GM12878 (cell line): ENCODE measurements around the gene RPS6KA2. TPM values are rescaled to one million over a fixed set of nuclear protein-coding genes. Genes with fewer than 3 reads are reported as not detected.

Experiments used
- ATAC-seq: fragments of 200-7000 bp; cut with Tn5 transposase; 3 replicates; pipeline ENCODE4 v1.9.1; 2020; ENCODE audit warnings: mild to moderate bottlenecking, moderate library complexity
- BruUV-seq: library from RNA; stranded (reverse); fragments of 400-500 nt; replicated peaks from 2 replicates; lab custom pipeline; 2021; lab: Mats Ljungman, UMichigan
- CTCF ChIA-PET: fragments of 300-600 bp; sonication (Branson Sonifier 250); formaldehyde crosslinking; extraction: SDS; loops from one replicate; lab custom pipeline; 2021; ENCODE audit warnings: inconsistent platforms; lab: Yijun Ruan, JAX
- POLR2A ChIA-PET: fragments of 350-600 bp; formaldehyde crosslinking; extraction: SDS; loops from one replicate; lab custom pipeline; 2021; ENCODE audit warnings: inconsistent platforms; lab: Charles Lee
- RAD21 ChIA-PET: fragments of 300-600 bp; sonication (Branson Sonifier 250); formaldehyde crosslinking; loops from one replicate; lab custom pipeline; 2023; ENCODE audit warnings: antibody characterized with exemption; ENCODE audit not compliant: unreplicated experiment; lab: Charles Lee
- SMC1A ChIA-PET: fragments of 300-600 bp; sonication (Branson Sonifier 250); formaldehyde crosslinking; loops from one replicate; lab custom pipeline; 2023; ENCODE audit not compliant: unreplicated experiment, uncharacterized antibody; lab: Charles Lee
- DNase-seq: peaks from one replicate; pipeline ENCODE4 v3.0.0-alpha.2; 2011; ENCODE audit warnings: low read depth, low spot score
- FAIRE-seq: peaks from 3 replicates; lab custom pipeline; 2011; peaks lifted over from hg19 to GRCh38; lab: Jason Lieb, UNC
- H2AFZ ChIP-seq: 2 replicates; pipeline ENCODE4 v1.6.0; 2011; ENCODE audit warnings: low read depth, low read length, control low read depth; ENCODE audit not compliant: control insufficient read depth
- H3K27ac ChIP-seq: 2 replicates; pipeline ENCODE4 v1.5.1; 2011; ENCODE audit warnings: control low read depth; ENCODE audit not compliant: control insufficient read depth, insufficient read depth
- H3K27me3 ChIP-seq, 2 experiments: replicated peaks in 1 of 2; 2 replicates each; pipeline versions ENCODE4 v1.6.0 to v1.6.1; 2011; ENCODE audit warnings: low read length in 1 of 2; ENCODE audit not compliant: control insufficient read depth in 2 of 2, insufficient read depth in 2 of 2
- H3K36me3 ChIP-seq, 2 experiments: 2 replicates each; pipeline ENCODE4 v1.5.1; 2011; ENCODE audit warnings: low read length in 1 of 2; ENCODE audit not compliant: control insufficient read depth in 2 of 2, insufficient read depth in 2 of 2
- H3K4me1 ChIP-seq: 2 replicates; pipeline ENCODE4 v1.6.1; 2011; ENCODE audit warnings: mild to moderate bottlenecking, low read length, moderate library complexity, mixed read lengths; ENCODE audit not compliant: control insufficient read depth, insufficient read depth
- H3K4me2 ChIP-seq: 2 replicates; pipeline ENCODE4 v1.6.0; 2011; ENCODE audit warnings: control low read depth; ENCODE audit not compliant: control insufficient read depth, insufficient read depth
- H3K4me3 ChIP-seq: fragments of 200-600 bp; sonication (generic); 2 replicates; pipeline ENCODE4 v1.5.1; 2016
- H3K79me2 ChIP-seq: 2 replicates; pipeline ENCODE4 v1.6.0; 2011; ENCODE audit warnings: low read length; ENCODE audit not compliant: control insufficient read depth, insufficient read depth
- H3K9ac ChIP-seq: 2 replicates; pipeline ENCODE4 v1.8.0; 2011; ENCODE audit warnings: low read length, control low read depth, mixed read lengths; ENCODE audit not compliant: control insufficient read depth, insufficient read depth
- H3K9me3 ChIP-seq: replicated peaks from 3 replicates; pipeline ENCODE4 v1.5.1; 2011; ENCODE audit warnings: mild to moderate bottlenecking, low read length; ENCODE audit not compliant: control insufficient read depth, insufficient read depth
- H4K20me1 ChIP-seq: 2 replicates; pipeline ENCODE4 v1.6.0; 2011; ENCODE audit not compliant: control insufficient read depth, insufficient read depth
- CEBPB ChIP-seq, 2 experiments: fragments of 150-350 bp in 1 of 2; IDR thresholded peaks; 2 replicates each; pipeline ENCODE4 v1.6.1; 2012 to 2014; ENCODE audit warnings: low read depth in 2 of 2, low read length in 2 of 2, borderline replicate concordance in 1 of 2, inconsistent platforms in 1 of 2
- ETV6 ChIP-seq, 2 experiments: fragments of 450-650 bp in 1 of 2; IDR thresholded peaks in 1 of 2; conservative IDR thresholded peaks in 1 of 2; 2 replicates each; pipeline ENCODE4 v1.6.1; 2014; ENCODE audit warnings: antibody characterized with exemption in 1 of 2, borderline replicate concordance in 1 of 2, low read depth in 1 of 2, mild to moderate bottlenecking in 1 of 2, moderate library complexity in 1 of 2
- HDAC6 ChIP-seq: fragments of 200-600 bp; sonication (generic); IDR thresholded peaks from one replicate; pipeline ENCODE4 v1.8.0; 2017; ENCODE audit warnings: antibody characterized with exemption; ENCODE audit not compliant: unreplicated experiment
- JUNB ChIP-seq: IDR thresholded peaks from 2 replicates; pipeline ENCODE4 v1.6.1; 2016; ENCODE audit warnings: antibody characterized with exemption, mild to moderate bottlenecking
- PML ChIP-seq: IDR thresholded peaks from 2 replicates; pipeline ENCODE4 v1.6.1; 2012; ENCODE audit warnings: low read length, inconsistent platforms
- RELA ChIP-seq: fragments of 450-650 bp; IDR thresholded peaks from 2 replicates; pipeline ENCODE4 v1.8.0; 2014; ENCODE audit warnings: borderline replicate concordance; ENCODE audit not compliant: partially characterized antibody
- SMARCA5 ChIP-seq: fragments of 450-650 bp; IDR thresholded peaks from 2 replicates; pipeline ENCODE4 v1.6.1; 2017; ENCODE audit warnings: mild to moderate bottlenecking
- YY1 ChIP-seq: IDR thresholded peaks from 2 replicates; pipeline ENCODE4 v1.6.1; 2011; ENCODE audit warnings: low read depth, mild to moderate bottlenecking, low read length
- WGBS: methylation state at CpG from one replicate; pipeline ENCODE4 v1.1.6; 2016; ENCODE audit warnings: low lambda C conversion rate; ENCODE audit not compliant: insufficient replicate concordance, insufficient coverage; ENCODE audit errors: missing lambda C conversion rate; 5-methylcytosine and 5-hydroxymethylcytosine counted together
- in situ Hi-C: fragments of 300-500 bp; cut with MboI; formaldehyde crosslinking; loops from 9 replicates; pipeline ENCODE4 v1.14.3; 2018; ENCODE audit warnings: mixed read lengths
- intact Hi-C: fragments of 100-400 bp; cut with micrococcal nuclease; formaldehyde crosslinking; loops from one replicate; pipeline ENCODE4 v1.14.2; 2022; ENCODE audit not compliant: unreplicated experiment
- polyA plus RNA-seq, 11 experiments: library from polyadenylated mRNA; depleted of rRNA in 4 of 11; unstranded in 6 of 11; stranded (reverse) in 5 of 11; fragments of >200 nt; fragmentation: Nextera tagmentation in 4 of 11; fragmentation: Illumina TruSeq in 1 of 11; extraction: Ambion mirVana in 4 of 11; extraction: Trizol in 1 of 11; gene quantifications; 1 replicate in 1 of 11; 2 replicates in 10 of 11; pipeline versions ENCODE4 v1.2.1 to v1.2.3, GENCODE V29; 2011 to 2016; ENCODE audit warnings: inconsistent platforms in 2 of 11, missing spikeins in 2 of 11, low read depth in 1 of 11
- total RNA-seq, 4 experiments: library from RNA; depleted of rRNA in 3 of 4; stranded (reverse); fragments of >200 nt in 3 of 4; fragmentation: Illumina TruSeq in 1 of 4; extraction: Trizol in 1 of 4; gene quantifications; 2 replicates each; pipeline versions ENCODE4 v1.2.1 to v1.2.3, GENCODE V29; 2013 to 2021
- TF ChIP-seq, protein P1 (sequence below): fragments of 450-650 bp; IDR thresholded peaks from 2 replicates; pipeline ENCODE4 v1.6.1; 2017; ENCODE audit warnings: mild to moderate bottlenecking, moderate library complexity
- TF ChIP-seq, protein P2 (sequence below): fragments of 450-650 bp; formaldehyde crosslinking; IDR thresholded peaks from 2 replicates; pipeline ENCODE4 v1.4.0; 2020; ENCODE audit warnings: mild to moderate bottlenecking, moderate library complexity

Gene RPS6KA2
- total and polyA plus RNA-seq, 10 of the 15 experiments (the other 5 are each of a cell fraction or from before 2014, with no cell fraction given): 0.02 to 1.0 (median 0.22) TPM; not detected in 1

DNA sequence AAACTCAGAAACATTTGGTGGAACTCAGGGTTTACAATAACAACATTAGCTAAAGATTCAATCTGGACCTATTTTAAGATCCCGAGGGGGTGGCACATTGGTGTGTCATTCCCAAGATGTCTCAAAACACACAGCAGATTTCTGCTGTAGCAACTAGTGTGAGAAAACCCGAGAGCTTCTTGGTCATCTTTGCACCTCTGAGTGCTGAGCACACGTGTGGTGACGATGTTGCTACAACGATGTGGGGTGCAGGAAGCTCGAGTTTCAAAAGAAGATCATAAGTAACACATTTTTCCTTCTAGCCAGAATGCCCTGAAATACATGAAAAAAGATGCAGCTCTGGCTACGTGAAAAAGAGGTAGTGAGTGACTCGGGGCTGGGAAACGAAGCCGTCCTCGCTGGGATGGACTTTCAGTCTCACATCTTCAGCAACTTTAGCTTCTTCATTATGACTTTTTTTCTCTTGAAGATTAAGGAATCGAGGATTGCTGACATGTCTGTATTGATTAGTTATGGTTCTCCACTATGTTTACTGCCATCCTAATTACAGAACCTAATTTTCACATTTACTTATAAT lies 42.1 kb downstream of the RPS6KA2 start:
- 48% methylated on average over 12 of the region's 12 CpGs for WGBS
- POLR2A ChIA-PET: no interaction called here
- FAIRE-seq: no peak

More for the DNA sequence above, 42.1 kb downstream of the RPS6KA2 start:
- peaks cover 28% of the 10 kb centered on the region for H3K4me1 ChIP-seq
- H3K79me2 ChIP-seq: no peaks in the 10 kb centered on the region
- no peak overlapping the region for H3K4me2 ChIP-seq
- no peak overlapping the region for H2AFZ ChIP-seq
- no peaks in the 10 kb centered on the region for H4K20me1 ChIP-seq
- no peaks in the 10 kb centered on the region for H3K9me3 ChIP-seq
- SMC1A ChIA-PET: interaction anchor here (1.2 kb wide), 1 partner anchor 142 kb away, joined by 4 read pairs; no protein-coding TSS in a partner anchor
- no peak overlapping the region for H3K9ac ChIP-seq
- no peaks in the 10 kb centered on the region for H3K27me3 ChIP-seq
- H3K36me3 ChIP-seq: no peaks in the 10 kb centered on the region
- intact Hi-C loops: no loop called here
- no peak for DNase-seq
- RAD21 ChIA-PET: no interaction called here
- no peak overlapping the region for H3K4me3 ChIP-seq
- CTCF ChIA-PET: interaction anchor here (1.0 kb wide), 1 partner anchor 18 kb away, joined by 3 read pairs; no protein-coding TSS in a partner anchor
- H3K27ac ChIP-seq: no peak overlapping the region
- no peak for ATAC-seq
- in situ Hi-C loops: no loop called here
- TF ChIP-seq RELA: no peak
- TF ChIP-seq, protein P1, sequence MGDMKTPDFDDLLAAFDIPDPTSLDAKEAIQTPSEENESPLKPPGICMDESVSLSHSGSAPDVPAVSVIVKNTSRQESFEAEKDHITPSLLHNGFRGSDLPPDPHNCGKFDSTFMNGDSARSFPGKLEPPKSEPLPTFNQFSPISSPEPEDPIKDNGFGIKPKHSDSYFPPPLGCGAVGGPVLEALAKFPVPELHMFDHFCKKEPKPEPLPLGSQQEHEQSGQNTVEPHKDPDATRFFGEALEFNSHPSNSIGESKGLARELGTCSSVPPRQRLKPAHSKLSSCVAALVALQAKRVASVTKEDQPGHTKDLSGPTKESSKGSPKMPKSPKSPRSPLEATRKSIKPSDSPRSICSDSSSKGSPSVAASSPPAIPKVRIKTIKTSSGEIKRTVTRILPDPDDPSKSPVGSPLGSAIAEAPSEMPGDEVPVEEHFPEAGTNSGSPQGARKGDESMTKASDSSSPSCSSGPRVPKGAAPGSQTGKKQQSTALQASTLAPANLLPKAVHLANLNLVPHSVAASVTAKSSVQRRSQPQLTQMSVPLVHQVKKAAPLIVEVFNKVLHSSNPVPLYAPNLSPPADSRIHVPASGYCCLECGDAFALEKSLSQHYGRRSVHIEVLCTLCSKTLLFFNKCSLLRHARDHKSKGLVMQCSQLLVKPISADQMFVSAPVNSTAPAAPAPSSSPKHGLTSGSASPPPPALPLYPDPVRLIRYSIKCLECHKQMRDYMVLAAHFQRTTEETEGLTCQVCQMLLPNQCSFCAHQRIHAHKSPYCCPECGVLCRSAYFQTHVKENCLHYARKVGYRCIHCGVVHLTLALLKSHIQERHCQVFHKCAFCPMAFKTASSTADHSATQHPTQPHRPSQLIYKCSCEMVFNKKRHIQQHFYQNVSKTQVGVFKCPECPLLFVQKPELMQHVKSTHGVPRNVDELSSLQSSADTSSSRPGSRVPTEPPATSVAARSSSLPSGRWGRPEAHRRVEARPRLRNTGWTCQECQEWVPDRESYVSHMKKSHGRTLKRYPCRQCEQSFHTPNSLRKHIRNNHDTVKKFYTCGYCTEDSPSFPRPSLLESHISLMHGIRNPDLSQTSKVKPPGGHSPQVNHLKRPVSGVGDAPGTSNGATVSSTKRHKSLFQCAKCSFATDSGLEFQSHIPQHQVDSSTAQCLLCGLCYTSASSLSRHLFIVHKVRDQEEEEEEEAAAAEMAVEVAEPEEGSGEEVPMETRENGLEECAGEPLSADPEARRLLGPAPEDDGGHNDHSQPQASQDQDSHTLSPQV: no peak
- TF ChIP-seq JUNB: no peak
- no peak for TF ChIP-seq ETV6 (conservative IDR thresholded peaks at IDR 0.05 in 1 of 2, IDR thresholded peaks at IDR 0.05 in 1 of 2; ENCODE audit: borderline replicate concordance in 1 of 2, low read depth in 1 of 2)
- no peak for TF ChIP-seq CEBPB (IDR thresholded peaks at IDR 0.05; ENCODE audit: borderline replicate concordance in 1 of 2, low read depth in 2 of 2, low read length in 2 of 2)
- TF ChIP-seq, protein P2, sequence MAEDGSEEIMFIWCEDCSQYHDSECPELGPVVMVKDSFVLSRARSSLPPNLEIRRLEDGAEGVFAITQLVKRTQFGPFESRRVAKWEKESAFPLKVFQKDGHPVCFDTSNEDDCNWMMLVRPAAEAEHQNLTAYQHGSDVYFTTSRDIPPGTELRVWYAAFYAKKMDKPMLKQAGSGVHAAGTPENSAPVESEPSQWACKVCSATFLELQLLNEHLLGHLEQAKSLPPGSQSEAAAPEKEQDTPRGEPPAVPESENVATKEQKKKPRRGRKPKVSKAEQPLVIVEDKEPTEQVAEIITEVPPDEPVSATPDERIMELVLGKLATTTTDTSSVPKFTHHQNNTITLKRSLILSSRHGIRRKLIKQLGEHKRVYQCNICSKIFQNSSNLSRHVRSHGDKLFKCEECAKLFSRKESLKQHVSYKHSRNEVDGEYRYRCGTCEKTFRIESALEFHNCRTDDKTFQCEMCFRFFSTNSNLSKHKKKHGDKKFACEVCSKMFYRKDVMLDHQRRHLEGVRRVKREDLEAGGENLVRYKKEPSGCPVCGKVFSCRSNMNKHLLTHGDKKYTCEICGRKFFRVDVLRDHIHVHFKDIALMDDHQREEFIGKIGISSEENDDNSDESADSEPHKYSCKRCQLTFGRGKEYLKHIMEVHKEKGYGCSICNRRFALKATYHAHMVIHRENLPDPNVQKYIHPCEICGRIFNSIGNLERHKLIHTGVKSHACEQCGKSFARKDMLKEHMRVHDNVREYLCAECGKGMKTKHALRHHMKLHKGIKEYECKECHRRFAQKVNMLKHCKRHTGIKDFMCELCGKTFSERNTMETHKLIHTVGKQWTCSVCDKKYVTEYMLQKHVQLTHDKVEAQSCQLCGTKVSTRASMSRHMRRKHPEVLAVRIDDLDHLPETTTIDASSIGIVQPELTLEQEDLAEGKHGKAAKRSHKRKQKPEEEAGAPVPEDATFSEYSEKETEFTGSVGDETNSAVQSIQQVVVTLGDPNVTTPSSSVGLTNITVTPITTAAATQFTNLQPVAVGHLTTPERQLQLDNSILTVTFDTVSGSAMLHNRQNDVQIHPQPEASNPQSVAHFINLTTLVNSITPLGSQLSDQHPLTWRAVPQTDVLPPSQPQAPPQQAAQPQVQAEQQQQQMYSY: no peak
- no peak for TF ChIP-seq PML
- no peak for TF ChIP-seq SMARCA5
- no peak for TF ChIP-seq HDAC6
- TF ChIP-seq YY1: no peak
- BruUV-seq: no TSS peak
